ENCODE measurements around the gene SH2D7. TPM values are rescaled to one million over a fixed set of nuclear protein-coding genes. Genes with fewer than 3 reads are reported as not detected.

Gene SH2D7
- total RNA-seq, 2 experiments from 2014 or later = not detected

DNA sequence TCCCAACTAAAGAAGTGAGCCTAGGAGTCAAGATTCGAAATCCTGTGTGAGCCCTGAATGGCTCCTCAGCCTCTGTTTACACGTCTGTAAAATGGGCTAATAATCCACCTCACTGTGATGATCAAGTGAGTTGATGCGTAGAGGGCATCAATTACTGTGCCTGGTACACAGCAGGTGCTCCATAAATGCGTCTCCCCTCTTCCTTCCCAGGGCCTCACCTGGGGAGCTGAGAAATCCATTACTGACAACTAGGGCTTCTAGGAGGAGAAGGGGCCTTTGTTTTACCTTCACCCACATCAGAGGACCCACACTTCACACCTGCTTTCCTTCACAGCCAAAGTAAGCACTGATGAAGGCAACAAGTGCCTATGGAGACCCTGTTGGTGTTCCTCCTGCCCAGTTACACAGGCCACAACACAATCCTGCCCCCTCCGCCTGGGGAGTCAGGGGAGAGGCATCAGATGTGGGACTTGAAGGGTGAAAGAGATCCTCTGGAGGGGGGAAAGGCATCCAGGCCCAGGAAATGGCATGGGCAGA lies 37.5 kb downstream of the SH2D7 start:
- POLR2A ChIA-PET = interaction anchor here (1.3 kb wide), 2 partner anchors 20 to 65 kb away, joined by 3 to 5 read pairs; partner anchors contain the start of gene IDH3A

DNA sequence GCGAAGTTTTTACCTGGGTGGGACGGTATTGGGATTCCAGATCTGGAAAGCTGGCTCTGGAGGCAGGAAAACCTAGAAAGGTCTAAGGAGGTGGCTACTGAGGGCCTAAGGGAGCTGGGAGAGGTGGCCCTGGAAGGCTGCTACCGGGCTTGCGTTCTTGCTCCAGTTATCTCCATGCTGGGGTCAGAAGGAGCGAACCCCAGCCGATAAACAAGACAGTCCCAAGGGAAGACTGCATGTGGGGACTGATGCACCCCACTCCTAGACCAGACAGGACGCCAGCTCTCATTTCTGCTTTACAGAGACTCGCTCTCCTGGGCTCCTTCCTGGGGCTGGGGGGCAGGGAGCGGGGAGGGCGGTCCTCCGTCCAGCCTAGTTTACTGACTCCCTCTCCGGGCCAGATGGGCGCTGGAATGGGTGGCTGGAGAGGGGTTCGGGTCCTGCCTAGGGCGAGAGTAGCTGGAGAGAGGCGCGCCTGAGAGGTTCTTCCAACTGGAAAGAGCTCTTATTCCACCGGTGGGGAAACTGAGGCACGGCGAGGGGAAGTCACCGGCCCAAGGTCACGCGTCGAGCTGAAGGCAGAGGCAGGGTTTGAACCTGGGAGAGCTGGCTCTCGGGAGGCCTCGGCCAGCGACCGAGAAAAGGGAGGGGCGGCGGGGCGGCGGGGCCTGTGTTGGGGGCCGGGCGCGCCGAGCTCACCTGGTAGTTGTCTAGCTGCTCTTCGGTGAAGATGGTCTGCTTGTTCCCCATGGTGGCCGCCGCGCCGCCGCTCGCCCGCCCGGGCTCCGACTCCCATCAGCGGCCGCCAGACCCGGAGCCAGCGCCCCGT lies 38.3 kb downstream of the SH2D7 start:
- Mint-ChIP-seq H3K27me3 (peaks cover 1% of the 10 kb centered on the region), H3K36me3 (ENCODE audit: low read depth) (no peaks in the 10 kb centered on the region), H3K27ac (peak overlapping the region; percentile 16), H3K4me3 (peak overlapping the region; percentile 70), H3K4me1 (ENCODE audit: low read depth) (peaks cover 22% of the 10 kb centered on the region), H3K9me3 (no peaks in the 10 kb centered on the region)
- ATAC-seq (peak; percentile 40), DNase-seq (peak; percentile 48)
- POLR2A ChIA-PET = interaction anchor here (1.3 to 1.6 kb wide), 4 partner anchors 17 to 64 kb away, joined by 3 to 6 read pairs (median 4); partner anchors contain the start of gene IDH3A
- intact Hi-C loops (cut with micrococcal nuclease) = no loop called here
- CTCF ChIA-PET = interaction anchor here (0.7 to 3.6 kb wide), 30 partner anchors 8 to 171 kb away, joined by 3 to 63 read pairs (median 4); partner anchors contain the start of gene DNAJA4
- TF ChIP-seq, protein P1, sequence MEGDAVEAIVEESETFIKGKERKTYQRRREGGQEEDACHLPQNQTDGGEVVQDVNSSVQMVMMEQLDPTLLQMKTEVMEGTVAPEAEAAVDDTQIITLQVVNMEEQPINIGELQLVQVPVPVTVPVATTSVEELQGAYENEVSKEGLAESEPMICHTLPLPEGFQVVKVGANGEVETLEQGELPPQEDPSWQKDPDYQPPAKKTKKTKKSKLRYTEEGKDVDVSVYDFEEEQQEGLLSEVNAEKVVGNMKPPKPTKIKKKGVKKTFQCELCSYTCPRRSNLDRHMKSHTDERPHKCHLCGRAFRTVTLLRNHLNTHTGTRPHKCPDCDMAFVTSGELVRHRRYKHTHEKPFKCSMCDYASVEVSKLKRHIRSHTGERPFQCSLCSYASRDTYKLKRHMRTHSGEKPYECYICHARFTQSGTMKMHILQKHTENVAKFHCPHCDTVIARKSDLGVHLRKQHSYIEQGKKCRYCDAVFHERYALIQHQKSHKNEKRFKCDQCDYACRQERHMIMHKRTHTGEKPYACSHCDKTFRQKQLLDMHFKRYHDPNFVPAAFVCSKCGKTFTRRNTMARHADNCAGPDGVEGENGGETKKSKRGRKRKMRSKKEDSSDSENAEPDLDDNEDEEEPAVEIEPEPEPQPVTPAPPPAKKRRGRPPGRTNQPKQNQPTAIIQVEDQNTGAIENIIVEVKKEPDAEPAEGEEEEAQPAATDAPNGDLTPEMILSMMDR (IDR thresholded peaks at IDR 0.05) = no peak

More for the DNA sequence above, 37.5 kb downstream of the SH2D7 start:
- Mint-ChIP-seq H3K36me3 (ENCODE audit: low read depth) (no peaks in the 10 kb centered on the region), H3K27ac (peak overlapping the region; percentile 62), H3K4me1 (ENCODE audit: low read depth) (peaks cover 22% of the 10 kb centered on the region), H3K9me3 (no peaks in the 10 kb centered on the region), H3K27me3 (peaks cover 1% of the 10 kb centered on the region), H3K4me3 (peak overlapping the region; percentile 70)
- ATAC-seq (no peak), DNase-seq (no peak)
- intact Hi-C loops (cut with micrococcal nuclease) = loop anchor here (5.0 kb wide), 1 partner anchor 112 kb away; no protein-coding TSS in a partner anchor
- CTCF ChIA-PET = interaction anchor here (1.0 to 3.6 kb wide), 13 partner anchors 7 to 170 kb away, joined by 3 to 63 read pairs (median 6); no protein-coding TSS in a partner anchor
- TF ChIP-seq, protein P1 (IDR thresholded peaks at IDR 0.05) = no peak

DNA sequence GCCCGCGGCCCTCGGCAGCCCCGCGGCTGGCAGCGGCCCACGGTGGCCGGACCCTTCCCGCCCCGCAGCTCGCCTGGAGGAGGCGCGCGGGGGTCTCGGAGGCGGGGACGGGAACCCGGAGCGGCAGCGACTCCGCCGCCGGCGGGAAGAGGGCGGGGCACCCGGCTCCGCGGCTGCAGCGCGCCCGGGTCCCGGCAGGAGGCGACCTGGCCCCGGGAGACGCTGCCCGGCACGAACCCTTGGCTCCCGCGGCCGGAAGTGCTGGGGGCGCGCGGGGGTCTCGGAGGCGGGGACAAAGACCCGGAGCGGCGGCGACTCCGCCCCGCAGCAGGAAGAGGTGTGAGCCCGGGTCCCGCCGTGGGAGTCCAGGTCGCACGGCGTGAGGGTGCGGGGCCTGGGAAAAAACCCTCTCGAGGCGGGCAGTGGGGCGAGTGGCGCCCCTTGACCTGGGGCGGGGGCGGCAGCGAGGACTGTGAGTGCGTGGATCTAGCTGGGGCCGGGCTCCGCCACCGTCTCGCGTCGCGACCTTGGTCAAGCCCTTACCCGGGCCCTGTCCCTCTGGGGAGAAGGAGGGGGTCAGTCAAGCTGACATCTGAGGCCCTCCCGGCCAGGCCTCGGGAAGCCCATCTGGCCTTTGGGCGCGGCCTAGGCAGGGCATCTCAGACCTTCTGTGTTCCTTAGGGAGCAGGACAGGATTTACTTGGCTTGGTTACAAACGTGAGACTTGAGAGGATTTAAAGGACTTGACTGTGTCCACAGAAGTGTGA lies 39.1 kb downstream of the SH2D7 start, which contains the start of gene CIB2:
Gene CIB2 (minus strand): TSS at position 151 of the 767 bp plus-strand sequence. CDS start 230 bp downstream, outside the sequence.
- H3K4me3 Mint-ChIP-seq = peak within 1 kb of the TSS; percentile 79
- H3K27ac Mint-ChIP-seq = peak within 1 kb of the TSS; percentile 60
- ATAC-seq (peak; percentile 94), DNase-seq (peak; percentile 78)
- H3K4me1 Mint-ChIP-seq (ENCODE audit: low read depth) = peaks cover 22% of the 10 kb centered on the region
- ChIA-PET POLR2A (interaction anchor here (0.6 to 1.6 kb wide), 7 partner anchors 15 to 344 kb away, joined by 3 to 8 read pairs (median 5); partner anchors contain the start of gene IDH3A), CTCF (interaction anchor here (0.7 to 3.6 kb wide), 28 partner anchors 9 to 172 kb away, joined by 3 to 63 read pairs (median 5); partner anchors contain the start of gene DNAJA4)
- H3K27me3 Mint-ChIP-seq = peaks cover 1% of the 10 kb centered on the region
- TF ChIP-seq, protein P1 (IDR thresholded peaks at IDR 0.05) = peak; percentile 89
- H3K9me3 Mint-ChIP-seq = no peaks in the 10 kb centered on the region
- intact Hi-C loops (cut with micrococcal nuclease) = no loop called here
- H3K36me3 Mint-ChIP-seq (ENCODE audit: low read depth) = no peaks in the 10 kb centered on the region

DNA sequence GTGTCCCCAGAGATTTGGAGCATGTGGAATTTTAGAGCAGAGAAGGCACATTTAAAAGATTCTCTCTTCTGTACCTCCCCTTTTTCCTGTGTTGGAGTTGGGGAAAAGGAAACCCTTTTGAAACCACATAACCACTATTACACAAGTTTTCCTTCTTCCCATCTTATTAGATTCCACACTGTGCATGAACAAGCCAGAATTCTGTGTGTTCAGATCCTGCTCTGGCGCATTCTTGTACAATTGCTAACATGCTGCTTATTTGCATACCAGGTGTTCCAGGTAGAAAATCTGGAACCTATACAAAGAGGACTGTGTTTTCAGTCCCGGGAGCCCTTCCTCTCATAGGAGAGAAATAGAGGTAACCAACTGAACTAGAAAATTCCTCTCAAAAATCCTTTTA lies 41.4 kb downstream of the SH2D7 start:
- Mint-ChIP-seq H3K27me3 (peaks cover 1% of the 10 kb centered on the region), H3K4me3 (no peak overlapping the region), H3K27ac (no peak overlapping the region), H3K4me1 (ENCODE audit: low read depth) (peaks cover 18% of the 10 kb centered on the region), H3K9me3 (no peaks in the 10 kb centered on the region), H3K36me3 (ENCODE audit: low read depth) (no peaks in the 10 kb centered on the region)
- ATAC-seq = no peak
- POLR2A ChIA-PET = interaction anchor here (1.1 kb wide), 1 partner anchor 14 kb away, joined by 3 read pairs; no protein-coding TSS in a partner anchor
- intact Hi-C loops (cut with micrococcal nuclease) = no loop called here
- CTCF ChIA-PET = interaction anchor here (2.7 kb wide), 1 partner anchor 62 kb away, joined by 14 read pairs; no protein-coding TSS in a partner anchor
- TF ChIP-seq, protein P1 (IDR thresholded peaks at IDR 0.05) = no peak
- DNase-seq = no peak
